Suppressor macrophage (primary cell): Measurements from ENCODE around the gene ATXN2L.
A peak's percentile ranks its signal among the peaks of the same experiment; 100 is the strongest.
"Not testable (repeated sequence)": the region's sequence is repeated elsewhere in the genome, so short reads cannot be mapped to it uniquely, and the experiment has no call there.

Experiments
- DNase-seq, 4 experiments: peaks; one replicate each; pipeline ENCODE4 v3.0.0-alpha.2; 2020 to 2022

ATXN2L gene

GRCh38 chr16:28837672-28838557, 15.1 kb downstream of the ATXN2L start:
- DNase-seq: no peak

- no peak for DNase-seq
These were observed 15.7 kb downstream of the ATXN2L start for GRCh38 chr16:28838558-28838918.

- DNase-seq: no peak
These were observed 16.3 kb downstream of the ATXN2L start for GRCh38 chr16:28839004-28839639.

- peak; percentile 25 to 59 (median 58) for DNase-seq
These were observed 17.1 kb downstream of the ATXN2L start for GRCh38 chr16:28839899-28840298.

- no peak for DNase-seq
These were observed 19.9 kb downstream of the ATXN2L start for GRCh38 chr16:28842696-28843095.

- no peak for DNase-seq
These were observed 21.0 kb downstream of the ATXN2L start for GRCh38 chr16:28843766-28844165.

GRCh38 chr16:28844226-28844885, 21.6 kb downstream of the ATXN2L start:
- DNase-seq: no peak

- peak; percentile 18 to 57 (median 46) for DNase-seq
These were observed 22.5 kb downstream of the ATXN2L start for GRCh38 chr16:28845293-28845692.

GRCh38 chr16:28845761-28846079, 22.9 kb downstream of the ATXN2L start:
- DNase-seq: peak in 1 of 4 experiments; percentile 9

GRCh38 chr16:28846080-28846932, 23.5 kb downstream of the ATXN2L start, which contains the start of gene TUFM:
TUFM (minus strand) TSS chr16:28846348; CDS start chr16:28846269, 79 bp downstream.
- DNase-seq: peak; percentile 99

- DNase-seq: peak in 2 of 4 experiments; percentile 11 to 18
These were observed 24.1 kb downstream of the ATXN2L start for GRCh38 chr16:28846933-28847273.

GRCh38 chr16:28858421-28858820, 35.6 kb downstream of the ATXN2L start:
- DNase-seq: no peak

- no peak for DNase-seq
These were observed 36.5 kb downstream of the ATXN2L start for GRCh38 chr16:28859326-28859725.

- peak; percentile 3 to 43 (median 26) for DNase-seq
These were observed 41.4 kb downstream of the ATXN2L start for GRCh38 chr16:28863929-28864793.

GRCh38 chr16:28865001-28865688, 42.3 kb downstream of the ATXN2L start:
- DNase-seq: no peak

GRCh38 chr16:28865722-28866453, 43.1 kb downstream of the ATXN2L start:
- peak in 1 of 4 experiments; percentile 1 for DNase-seq

- DNase-seq: peak in 1 of 4 experiments; percentile 0
These were observed 43.6 kb downstream of the ATXN2L start for GRCh38 chr16:28866454-28866804.

GRCh38 chr16:28867241-28867640, 44.4 kb downstream of the ATXN2L start:
- DNase-seq: no peak

- not testable (repeated sequence) for DNase-seq
These were observed 44.8 kb downstream of the ATXN2L start for GRCh38 chr16:28867646-28868045.

GRCh38 chr16:28869201-28869600, 46.4 kb downstream of the ATXN2L start:
- no peak for DNase-seq
